SU-DHL-6 (cell line): ENCODE data around the gene HIBADH.

Source experiments
- EZH2phosphoT487 ChIP-seq: fragments of 200-600 bp; sonication (generic), shearing (Covaris generic); conservative IDR thresholded peaks from 2 replicates; pipeline ENCODE4 v1.6.1; 2018; ENCODE audit warnings: mild to moderate bottlenecking, antibody characterized with exemption, low read length, moderate library complexity, mixed read lengths
- TF ChIP-seq, protein P1 (sequence below): fragments of 200-600 bp; sonication (generic); IDR thresholded peaks from one replicate; pipeline ENCODE4 v1.5.1; 2017; ENCODE audit warnings: antibody characterized with exemption, mild to moderate bottlenecking, low read length, moderate library complexity; ENCODE audit not compliant: insufficient read depth, poor library complexity, severe bottlenecking

DNA sequence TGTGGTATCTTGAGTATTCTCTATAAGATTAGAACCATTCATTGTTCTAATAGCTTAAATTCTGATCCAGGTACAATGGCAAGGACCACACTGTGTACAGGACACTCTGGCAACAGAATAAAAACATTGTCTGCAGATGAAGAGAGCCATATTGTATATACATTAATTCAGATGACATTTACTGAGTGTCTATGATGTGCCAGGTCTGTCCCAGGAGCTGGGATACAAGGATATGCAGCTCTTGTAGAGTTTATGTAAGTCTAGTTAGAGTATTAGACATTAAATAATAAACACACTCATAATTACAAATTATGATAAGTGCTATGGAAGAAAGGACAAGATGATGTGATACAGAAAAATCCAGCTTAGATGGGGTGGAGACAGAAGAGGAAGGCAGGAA lies 184.1 kb downstream of the HIBADH start:
- TF ChIP-seq, protein P1, sequence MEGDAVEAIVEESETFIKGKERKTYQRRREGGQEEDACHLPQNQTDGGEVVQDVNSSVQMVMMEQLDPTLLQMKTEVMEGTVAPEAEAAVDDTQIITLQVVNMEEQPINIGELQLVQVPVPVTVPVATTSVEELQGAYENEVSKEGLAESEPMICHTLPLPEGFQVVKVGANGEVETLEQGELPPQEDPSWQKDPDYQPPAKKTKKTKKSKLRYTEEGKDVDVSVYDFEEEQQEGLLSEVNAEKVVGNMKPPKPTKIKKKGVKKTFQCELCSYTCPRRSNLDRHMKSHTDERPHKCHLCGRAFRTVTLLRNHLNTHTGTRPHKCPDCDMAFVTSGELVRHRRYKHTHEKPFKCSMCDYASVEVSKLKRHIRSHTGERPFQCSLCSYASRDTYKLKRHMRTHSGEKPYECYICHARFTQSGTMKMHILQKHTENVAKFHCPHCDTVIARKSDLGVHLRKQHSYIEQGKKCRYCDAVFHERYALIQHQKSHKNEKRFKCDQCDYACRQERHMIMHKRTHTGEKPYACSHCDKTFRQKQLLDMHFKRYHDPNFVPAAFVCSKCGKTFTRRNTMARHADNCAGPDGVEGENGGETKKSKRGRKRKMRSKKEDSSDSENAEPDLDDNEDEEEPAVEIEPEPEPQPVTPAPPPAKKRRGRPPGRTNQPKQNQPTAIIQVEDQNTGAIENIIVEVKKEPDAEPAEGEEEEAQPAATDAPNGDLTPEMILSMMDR = no peak
- TF ChIP-seq EZH2phosphoT487 = no peak
